Measurements from ENCODE around the gene THRAP3. TPM values are rescaled to one million over a fixed set of nuclear protein-coding genes. Genes with fewer than 3 reads are reported as not detected.
A peak's percentile ranks its signal among the peaks of the same experiment; 100 is the strongest.

The THRAP3 gene
- total RNA-seq, 1 experiment from 2014 or later, result 131 TPM

DNA sequence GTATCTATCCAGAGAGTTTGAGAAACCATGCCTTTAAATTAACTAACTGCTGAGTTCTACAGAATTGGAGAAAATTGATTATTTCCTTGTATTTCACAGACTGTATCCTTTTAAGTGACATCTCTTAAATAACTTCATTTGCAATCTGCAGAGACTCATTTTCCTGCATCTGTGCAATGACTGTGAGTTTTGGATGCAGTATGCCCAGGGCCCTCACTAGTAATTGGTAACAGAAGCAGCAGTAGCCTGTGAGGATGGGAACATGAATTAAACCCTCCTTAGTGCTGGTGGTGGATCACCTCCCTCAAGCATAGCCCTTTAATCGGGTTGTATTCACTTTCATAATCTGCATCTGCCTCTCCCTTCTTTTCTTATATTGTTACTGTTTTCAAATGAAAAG, 60.3 kb downstream of the THRAP3 start:
- Histone ChIP-seq H3K9me3 (replicated peaks) (no peaks in the 10 kb centered on the region), H3K36me3 (peaks cover 72% of the 10 kb centered on the region), H3K27ac (no peak overlapping the region), H3K4me1 (no peaks in the 10 kb centered on the region), H3K4me3 (no peak overlapping the region), H3K27me3 (no peaks in the 10 kb centered on the region)
- no peak for DNase-seq

DNA sequence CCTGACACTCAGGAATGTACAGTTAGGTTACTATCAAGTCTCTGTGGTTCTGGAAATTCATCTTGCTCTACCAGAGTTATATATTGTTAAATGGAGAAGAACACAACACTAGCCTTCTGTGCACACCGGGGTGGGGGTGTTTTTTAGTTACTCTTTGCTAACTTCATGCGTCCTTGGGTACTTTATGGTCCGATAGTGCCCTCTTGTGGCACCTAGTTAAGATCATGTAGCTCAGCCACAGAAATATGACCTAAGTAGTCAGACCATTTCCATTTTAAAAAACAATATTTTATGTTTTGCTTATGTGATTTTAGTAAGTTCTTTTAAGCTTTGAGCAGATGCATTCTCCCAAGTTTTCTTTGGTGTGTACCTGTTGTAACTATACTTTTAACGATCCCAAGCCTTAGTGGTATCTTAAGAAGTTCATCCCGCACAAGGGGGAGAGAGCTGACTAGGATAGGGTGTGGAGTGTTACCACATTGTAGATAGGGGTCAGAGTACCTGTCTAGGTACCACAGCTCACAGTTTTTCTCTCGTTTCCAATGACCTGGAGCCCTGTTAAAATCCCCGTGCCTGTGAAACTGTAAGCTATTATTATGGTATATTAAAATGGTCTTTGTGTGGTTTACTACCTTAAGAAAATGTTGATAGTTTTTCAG, 61.3 kb downstream of the THRAP3 start:
- Histone ChIP-seq H3K36me3 (peaks cover 74% of the 10 kb centered on the region), H3K4me1 (no peaks in the 10 kb centered on the region), H3K4me3 (no peak overlapping the region), H3K27ac (no peak overlapping the region), H3K27me3 (no peaks in the 10 kb centered on the region), H3K9me3 (replicated peaks) (no peaks in the 10 kb centered on the region)
- peak; percentile 73 to 90 for DNase-seq

DNA sequence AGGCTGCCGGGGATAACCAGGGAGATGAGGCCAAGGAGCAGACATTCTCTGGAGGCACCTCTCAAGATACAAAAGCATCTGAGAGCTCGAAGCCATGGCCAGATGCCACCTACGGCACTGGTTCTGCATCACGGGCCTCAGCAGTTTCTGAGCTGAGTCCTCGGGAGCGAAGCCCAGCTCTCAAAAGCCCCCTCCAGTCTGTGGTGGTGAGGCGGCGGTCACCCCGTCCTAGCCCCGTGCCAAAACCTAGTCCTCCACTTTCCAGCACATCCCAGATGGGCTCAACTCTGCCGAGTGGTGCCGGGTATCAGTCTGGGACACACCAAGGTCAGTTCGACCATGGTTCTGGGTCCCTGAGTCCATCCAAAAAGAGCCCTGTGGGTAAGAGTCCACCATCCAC, 62.6 kb downstream of the THRAP3 start:
- no peak for DNase-seq
- H3K27me3 ChIP-seq, result no peaks in the 10 kb centered on the region
- no peaks in the 10 kb centered on the region for H3K9me3 ChIP-seq (replicated peaks)
- no peak overlapping the region for H3K27ac ChIP-seq
- peaks cover 86% of the 10 kb centered on the region for H3K36me3 ChIP-seq
- H3K4me3 ChIP-seq, result no peak overlapping the region
- no peaks in the 10 kb centered on the region for H3K4me1 ChIP-seq

DNA sequence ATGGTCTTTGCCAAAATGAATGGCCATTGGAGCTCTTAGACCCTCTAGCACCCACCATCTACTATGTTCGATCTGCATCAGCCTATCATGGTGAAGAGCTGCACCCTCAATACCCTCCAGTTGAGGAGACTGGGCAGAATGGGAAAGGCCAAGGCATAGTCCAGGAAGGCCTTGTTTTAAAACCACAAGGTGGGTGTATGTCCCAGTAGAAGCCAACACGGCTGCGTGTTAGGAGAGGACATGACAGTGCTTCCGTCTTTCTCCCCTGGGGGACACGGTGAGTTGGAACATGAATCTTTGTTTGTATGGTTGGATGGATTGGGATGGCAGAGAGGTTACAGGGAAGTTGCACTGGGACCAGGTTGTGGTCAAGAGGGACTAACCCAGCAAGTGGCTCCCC, 63.4 kb downstream of the THRAP3 start:
- no peak overlapping the region for H3K4me3 ChIP-seq
- no peak for DNase-seq
- no peak overlapping the region for H3K27ac ChIP-seq
- no peaks in the 10 kb centered on the region for H3K4me1 ChIP-seq
- no peaks in the 10 kb centered on the region for H3K9me3 ChIP-seq (replicated peaks)
- no peaks in the 10 kb centered on the region for H3K27me3 ChIP-seq
- peaks cover 88% of the 10 kb centered on the region for H3K36me3 ChIP-seq

DNA sequence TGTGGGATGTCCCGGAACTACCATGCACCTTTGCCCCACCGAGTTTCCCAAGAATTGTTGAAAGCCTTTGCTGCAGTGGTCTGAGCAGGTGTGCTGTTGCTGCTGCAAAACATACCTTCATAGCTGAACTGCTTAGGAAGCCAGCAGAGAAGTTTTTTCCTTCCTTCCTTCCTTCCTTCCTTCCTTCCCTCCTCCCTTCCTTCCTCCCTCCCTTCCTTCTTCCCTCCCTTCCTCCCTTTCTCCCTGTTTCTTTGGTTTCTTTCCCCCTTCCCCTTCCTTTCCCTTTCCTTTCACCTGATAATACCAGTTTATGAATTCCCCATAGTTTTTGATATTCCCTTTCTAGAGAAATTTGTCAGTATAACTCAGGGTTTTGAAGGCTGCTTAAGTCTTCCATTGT, 71.1 kb downstream of the THRAP3 start:
- H3K27me3 ChIP-seq, result no peaks in the 10 kb centered on the region
- H3K27ac ChIP-seq, result no peak overlapping the region

DNA sequence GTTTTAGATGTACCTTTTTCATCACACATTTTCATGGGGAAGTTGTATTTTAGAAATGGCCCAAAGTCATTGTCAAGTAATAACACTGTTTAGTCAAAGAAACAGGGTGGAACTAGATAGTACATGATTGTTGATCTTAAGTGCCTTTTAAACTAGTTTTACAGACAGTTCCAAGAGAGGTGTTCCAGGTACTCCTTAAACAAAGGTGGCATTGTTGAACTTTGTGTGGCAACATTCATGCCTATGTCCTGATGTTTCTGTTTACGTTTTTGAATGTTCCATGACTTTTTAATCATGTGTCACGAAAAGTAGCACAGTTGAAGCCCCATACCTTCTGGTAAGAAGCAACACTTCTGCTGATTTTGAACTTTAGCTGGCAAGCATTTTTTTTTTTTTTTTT, 72.8 kb downstream of the THRAP3 start:
- DNase-seq, result no peak
- Histone ChIP-seq H3K27ac (no peak overlapping the region), H3K4me1 (no peaks in the 10 kb centered on the region), H3K4me3 (no peak overlapping the region), H3K36me3 (peaks cover 86% of the 10 kb centered on the region), H3K27me3 (no peaks in the 10 kb centered on the region), H3K9me3 (replicated peaks) (no peaks in the 10 kb centered on the region)

More for the DNA sequence above, 71.1 kb downstream of the THRAP3 start:
- DNase-seq, result no peak
- peaks cover 86% of the 10 kb centered on the region for H3K36me3 ChIP-seq
- no peak overlapping the region for H3K4me3 ChIP-seq
- H3K4me1 ChIP-seq, result no peaks in the 10 kb centered on the region
- H3K9me3 ChIP-seq (replicated peaks), result no peaks in the 10 kb centered on the region

DNA sequence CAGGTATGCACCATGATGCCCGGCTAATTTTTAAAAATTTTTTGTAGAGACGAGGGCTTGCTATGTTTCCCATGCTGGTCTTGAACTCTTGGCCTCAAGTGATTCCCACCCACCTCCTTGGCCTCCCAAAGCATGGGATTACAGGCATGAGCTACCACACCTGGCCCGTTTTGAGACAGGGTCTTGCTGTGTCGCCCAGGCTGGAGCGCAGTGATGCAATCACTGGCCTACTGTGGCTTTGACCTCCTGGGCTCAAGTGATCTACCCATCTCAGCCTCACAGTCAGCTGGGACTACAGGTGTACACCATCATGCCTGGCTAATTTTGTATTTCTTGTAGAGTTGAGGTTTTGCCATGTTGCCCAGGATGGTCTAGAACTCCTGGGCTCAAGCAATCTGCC, 74.4 kb downstream of the THRAP3 start:
- Histone ChIP-seq H3K9me3 (replicated peaks) (no peaks in the 10 kb centered on the region), H3K36me3 (peaks cover 89% of the 10 kb centered on the region), H3K27ac (no peak overlapping the region), H3K27me3 (no peaks in the 10 kb centered on the region), H3K4me3 (no peak overlapping the region), H3K4me1 (no peaks in the 10 kb centered on the region)
- DNase-seq, result no peak

DNA sequence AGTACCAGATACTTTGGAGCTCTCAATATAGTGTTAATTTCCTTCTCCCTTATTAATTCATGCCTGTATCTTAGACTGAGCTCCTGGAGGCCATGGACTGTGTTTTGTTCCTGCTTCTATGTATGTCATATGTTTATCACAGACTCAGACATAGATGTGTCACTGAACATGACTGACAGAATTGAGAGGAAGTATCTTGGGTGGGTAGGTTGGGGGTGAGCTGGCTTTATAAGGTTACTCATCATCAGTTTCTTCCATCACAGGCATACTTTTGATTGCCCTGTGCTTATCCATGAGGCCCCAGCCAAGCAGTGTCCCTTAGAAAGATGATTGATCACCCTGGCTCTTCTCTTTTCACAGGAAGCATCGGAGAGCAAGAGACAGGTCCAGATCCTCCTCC, 76.3 kb downstream of the THRAP3 start:
- H3K36me3 ChIP-seq, result peaks cover 88% of the 10 kb centered on the region
- H3K27ac ChIP-seq, result no peak overlapping the region
- H3K4me3 ChIP-seq, result no peak overlapping the region
- DNase-seq, result no peak
- H3K27me3 ChIP-seq, result no peaks in the 10 kb centered on the region
- no peaks in the 10 kb centered on the region for H3K9me3 ChIP-seq (replicated peaks)
- H3K4me1 ChIP-seq, result no peaks in the 10 kb centered on the region

DNA sequence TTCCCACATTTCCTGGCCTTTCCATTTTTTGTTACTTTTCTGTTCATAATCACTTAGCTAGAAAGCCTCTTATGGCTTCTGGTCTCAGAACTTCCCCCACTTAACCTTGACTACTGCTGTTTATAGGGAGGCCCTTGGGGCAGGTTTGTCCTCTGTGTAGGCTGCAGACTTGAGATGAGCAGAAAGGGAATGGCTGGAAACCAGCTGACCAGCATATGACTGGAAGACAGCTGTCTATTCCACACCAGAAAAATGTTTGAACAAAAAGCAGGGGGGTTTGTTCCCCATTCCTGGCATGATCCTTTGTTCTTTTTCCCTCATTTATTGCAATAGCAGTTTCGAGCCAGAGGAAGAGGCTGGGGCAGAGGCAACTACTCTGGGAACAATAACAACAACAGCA, 77.0 kb downstream of the THRAP3 start:
- Histone ChIP-seq H3K27me3 (no peaks in the 10 kb centered on the region), H3K9me3 (replicated peaks) (no peaks in the 10 kb centered on the region), H3K4me1 (no peaks in the 10 kb centered on the region), H3K27ac (no peak overlapping the region), H3K4me3 (no peak overlapping the region), H3K36me3 (peaks cover 91% of the 10 kb centered on the region)
- DNase-seq, result no peak

DNA sequence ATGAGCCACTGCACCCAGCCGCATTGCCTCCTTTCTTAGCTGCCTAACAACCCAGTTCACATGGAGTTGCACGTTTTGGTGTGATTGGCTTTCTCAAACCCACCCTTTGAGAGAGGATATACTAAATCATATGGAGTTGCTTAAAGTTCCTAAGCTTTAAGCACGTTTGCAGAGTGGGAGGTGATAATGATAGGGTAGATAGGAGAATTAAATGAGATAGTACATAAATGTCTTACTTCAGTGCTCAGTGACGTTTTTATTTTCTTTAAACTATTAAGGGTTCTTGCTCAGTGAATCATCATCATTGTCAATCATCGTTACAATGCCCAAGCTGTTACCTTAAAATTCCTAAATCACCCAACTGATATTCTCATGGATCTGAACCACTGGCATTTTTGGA, 79.0 kb downstream of the THRAP3 start:
- no peak for DNase-seq
- Histone ChIP-seq H3K4me3 (no peak overlapping the region), H3K9me3 (replicated peaks) (no peaks in the 10 kb centered on the region), H3K27ac (no peak overlapping the region), H3K36me3 (peaks cover 85% of the 10 kb centered on the region), H3K27me3 (no peaks in the 10 kb centered on the region), H3K4me1 (no peaks in the 10 kb centered on the region)

DNA sequence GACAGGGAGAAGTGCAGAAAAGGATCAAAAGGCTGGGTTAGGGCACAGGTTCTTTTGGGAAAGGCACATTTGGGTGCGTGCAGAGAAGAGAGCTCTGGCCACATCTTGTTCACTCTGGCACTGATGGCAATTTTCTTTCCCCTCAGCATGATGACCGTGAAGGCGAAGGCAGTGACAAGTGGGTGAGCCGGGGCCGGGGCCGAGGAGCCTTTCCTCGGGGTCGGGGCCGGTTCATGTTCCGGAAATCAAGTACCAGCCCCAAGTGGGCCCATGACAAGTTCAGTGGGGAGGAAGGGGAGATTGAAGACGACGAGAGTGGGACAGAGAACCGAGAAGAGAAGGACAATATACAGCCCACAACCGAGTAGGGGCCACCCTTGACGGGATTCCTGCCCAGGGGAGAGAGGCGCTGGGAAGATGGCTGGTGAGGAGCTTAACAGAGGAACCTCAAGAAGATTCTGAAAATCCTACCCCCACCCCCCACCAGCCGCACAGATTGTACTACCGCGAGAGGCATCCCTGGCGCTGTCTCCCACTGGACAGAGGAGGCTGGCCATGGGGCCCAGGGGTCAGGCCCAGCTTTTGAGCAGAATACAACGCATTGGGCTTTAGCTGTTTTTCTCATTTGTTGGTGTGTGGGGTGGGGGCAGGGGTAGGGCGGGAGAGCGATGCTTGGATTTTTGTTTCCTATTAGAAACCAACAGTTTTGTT, 79.6 kb downstream of the THRAP3 start:
- no peaks in the 10 kb centered on the region for H3K27me3 ChIP-seq
- DNase-seq, result no peak
- H3K4me3 ChIP-seq, result no peak overlapping the region
- H3K27ac ChIP-seq, result no peak overlapping the region
- no peaks in the 10 kb centered on the region for H3K4me1 ChIP-seq
- H3K36me3 ChIP-seq, result peaks cover 82% of the 10 kb centered on the region
- no peaks in the 10 kb centered on the region for H3K9me3 ChIP-seq (replicated peaks)

DNA sequence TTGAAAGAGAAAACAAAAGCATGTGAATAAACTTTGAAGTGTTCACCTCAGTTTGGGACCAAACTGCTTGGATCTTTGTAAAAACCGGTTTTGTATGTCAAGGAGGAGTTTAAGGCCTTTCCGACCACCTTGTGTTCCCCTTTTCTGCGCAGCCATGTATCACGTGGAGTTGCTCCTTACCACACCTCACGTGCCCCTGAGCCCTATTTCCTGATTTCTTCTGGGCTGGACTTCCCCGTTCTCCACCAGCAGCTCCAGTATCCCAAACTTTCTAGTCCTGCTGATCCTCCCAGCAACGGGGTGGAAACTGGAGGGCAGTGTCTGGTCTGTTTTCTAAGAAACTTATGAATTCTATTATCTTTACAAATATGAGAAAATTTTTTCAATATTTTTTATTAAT, 80.3 kb downstream of the THRAP3 start:
- DNase-seq, result no peak
- Histone ChIP-seq H3K36me3 (peaks cover 79% of the 10 kb centered on the region), H3K9me3 (replicated peaks) (no peaks in the 10 kb centered on the region)

DNA sequence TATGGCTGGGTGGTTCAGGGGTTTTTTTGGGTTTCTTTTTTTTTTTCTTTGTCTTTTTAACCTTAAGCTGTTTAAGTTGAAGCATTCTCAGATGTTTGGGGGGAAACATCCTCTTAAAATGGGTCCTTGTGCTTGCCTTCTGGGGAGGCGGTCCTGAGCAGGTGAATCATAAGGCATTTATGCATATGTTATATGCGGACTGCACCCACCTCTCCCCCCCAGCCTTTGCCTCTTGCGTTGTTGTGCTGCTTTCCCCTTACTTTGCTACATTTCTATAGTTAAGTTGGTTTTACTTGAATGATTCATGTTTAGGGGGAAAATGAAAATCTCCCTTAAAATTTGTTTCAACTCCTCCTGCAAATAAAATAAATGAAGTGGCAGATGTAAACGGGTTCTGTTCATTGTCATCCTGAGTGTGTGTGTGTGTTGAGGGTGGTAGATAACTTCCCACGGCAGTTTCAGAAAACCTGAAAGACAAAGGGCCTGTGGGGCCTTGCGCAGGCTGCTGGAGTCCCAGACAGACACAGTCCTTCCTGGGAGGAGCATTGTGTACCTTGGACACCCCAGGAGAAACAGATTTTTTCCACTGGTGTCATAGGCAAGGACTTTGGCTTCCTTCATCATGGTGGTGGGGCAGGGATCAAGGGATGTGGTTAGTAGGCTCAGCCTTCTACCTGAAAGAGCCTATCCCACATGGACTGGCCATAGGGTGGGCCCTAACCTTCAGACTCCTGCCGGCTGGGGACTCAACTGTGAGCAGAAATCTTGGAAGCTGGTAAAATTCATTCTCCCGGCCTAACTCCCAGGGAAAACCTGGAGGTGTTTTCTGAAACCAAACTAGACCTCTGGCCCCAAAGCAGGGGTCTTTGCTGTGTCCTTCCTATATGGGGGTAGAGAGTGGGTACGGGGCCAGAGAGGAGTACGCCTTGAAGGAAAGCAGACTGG, 81.0 kb downstream of the THRAP3 start:
- no peak for DNase-seq
- no peak overlapping the region for H3K4me3 ChIP-seq
- no peaks in the 10 kb centered on the region for H3K4me1 ChIP-seq
- no peak overlapping the region for H3K27ac ChIP-seq
- H3K36me3 ChIP-seq, result peaks cover 72% of the 10 kb centered on the region
- no peaks in the 10 kb centered on the region for H3K9me3 ChIP-seq (replicated peaks)
- H3K27me3 ChIP-seq, result no peaks in the 10 kb centered on the region

More for the DNA sequence above, 80.3 kb downstream of the THRAP3 start:
- H3K27me3 ChIP-seq, result no peaks in the 10 kb centered on the region
- H3K4me3 ChIP-seq, result no peak overlapping the region
- no peak overlapping the region for H3K27ac ChIP-seq
- no peaks in the 10 kb centered on the region for H3K4me1 ChIP-seq

DNA sequence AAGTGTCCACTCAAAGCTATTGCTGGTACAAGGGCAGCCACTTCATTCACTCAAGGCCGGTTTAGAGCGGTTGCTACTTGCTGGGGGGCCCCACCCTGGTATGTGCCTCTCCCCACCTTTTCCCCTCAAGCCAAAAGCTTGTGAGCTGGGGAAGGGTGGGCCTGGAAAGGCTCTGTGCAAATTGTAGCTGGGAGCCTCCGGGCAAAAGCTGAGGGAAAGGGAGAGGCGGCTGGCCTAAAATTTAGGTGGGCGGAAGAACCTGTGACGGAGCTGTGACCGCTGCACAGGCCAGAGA, 81.6 kb downstream of the THRAP3 start:
- no peak for DNase-seq
- Histone ChIP-seq H3K4me3 (no peak overlapping the region), H3K4me1 (no peaks in the 10 kb centered on the region), H3K36me3 (peaks cover 65% of the 10 kb centered on the region), H3K27me3 (no peaks in the 10 kb centered on the region), H3K27ac (no peak overlapping the region), H3K9me3 (replicated peaks) (no peaks in the 10 kb centered on the region)

DNA sequence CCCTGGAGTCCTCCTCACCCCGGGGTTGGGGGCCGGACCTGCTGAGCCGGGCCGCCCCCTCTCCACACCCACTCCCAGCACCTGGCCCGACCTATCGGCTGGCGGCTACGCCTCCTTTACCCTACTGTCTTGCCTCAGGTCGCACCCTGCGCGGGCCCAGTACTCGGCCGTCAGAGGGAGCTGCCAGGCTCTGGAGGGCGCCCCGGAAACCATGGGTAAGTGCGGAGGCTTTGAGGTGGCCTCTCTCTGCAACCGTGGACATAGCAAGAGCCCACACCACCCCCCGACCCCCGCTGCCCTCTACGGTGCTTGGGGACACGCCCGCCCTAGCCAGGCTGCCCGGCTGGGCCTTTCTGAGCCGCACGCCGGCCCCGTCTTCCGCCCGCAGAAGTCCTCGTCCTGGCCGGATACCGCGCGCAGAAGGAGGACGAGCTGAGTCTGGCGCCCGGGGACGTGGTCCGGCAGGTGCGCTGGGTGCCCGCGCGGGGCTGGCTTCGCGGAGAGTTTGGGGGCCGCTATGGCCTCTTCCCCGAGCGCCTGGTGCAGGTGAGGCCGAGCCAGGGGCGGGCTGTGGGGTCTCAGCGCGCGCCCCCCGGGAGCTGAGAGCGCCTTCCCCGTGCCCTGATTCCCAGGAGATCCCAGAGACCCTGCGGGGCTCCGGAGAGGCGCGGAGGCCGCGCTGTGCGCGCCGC, 82.1 kb downstream of the THRAP3 start, which contains the start of gene SH3D21:
Gene SH3D21 (plus strand): TSS at position 159 of the 692 bp plus-strand sequence. CDS start 53 bp downstream, at position 212.
- no peak for DNase-seq
- Histone ChIP-seq H3K9me3 (replicated peaks) (no peaks in the 10 kb centered on the region), H3K36me3 (peaks cover 61% of the 10 kb centered on the region), H3K4me1 (no peaks in the 10 kb centered on the region), H3K27ac (no peak within 1 kb of the TSS), H3K27me3 (no peaks in the 10 kb centered on the region), H3K4me3 (no peak within 1 kb of the TSS)
